Activated T-helper 1 cell treated with anti-CD3 and anti-CD28 coated beads, Interleukin-12 subunit alpha, Interleukin-12 subunit beta, Interleukin-2, Interleukin-4 antibody, amounts not matched to agents 30 ng/mL and 10 ng/mL and 1 ng/mL, durations not matched to agents 14 hours and 24 hours and 36 hours (primary cell): Measurements from ENCODE around the gene CARD19. TPM values are rescaled to one million over a fixed set of nuclear protein-coding genes. Genes with fewer than 3 reads are reported as not detected.

Experiments used
- DNase-seq: peaks from one replicate; pipeline ENCODE4 v3.0.0; 2021; ENCODE audit warnings: low spot score
- H3K27ac Mint-ChIP-seq: one replicate; pipeline ENCODE4 v1.8.0; 2021; ENCODE audit warnings: mild to moderate bottlenecking, mixed read lengths
- H3K27me3 Mint-ChIP-seq: one replicate; pipeline ENCODE4 v1.8.0; 2022; ENCODE audit warnings: mild to moderate bottlenecking, moderate library complexity, mixed read lengths; ENCODE audit not compliant: insufficient read depth
- H3K36me3 Mint-ChIP-seq: one replicate; pipeline ENCODE4 v1.8.0; 2021; ENCODE audit warnings: low read depth, mixed read lengths
- H3K4me1 Mint-ChIP-seq: one replicate; pipeline ENCODE4 v1.8.0; 2021; ENCODE audit warnings: low read depth, mixed read lengths
- H3K4me3 Mint-ChIP-seq: one replicate; pipeline ENCODE4 v1.8.0; 2021; ENCODE audit warnings: mild to moderate bottlenecking, moderate library complexity, mixed read lengths
- H3K9me3 Mint-ChIP-seq: one replicate; pipeline ENCODE4 v1.8.0; 2021; ENCODE audit warnings: mixed read lengths
- intact Hi-C: fragments of 100-400 bp; cut with micrococcal nuclease; formaldehyde crosslinking; loops from one replicate; pipeline ENCODE4 v1.15.1; 2024
- total RNA-seq: library from RNA; stranded (reverse); gene quantifications from 2 replicates; pipeline ENCODE4 v1.2.3, GENCODE V29; 2022

Gene CARD19
- total RNA-seq, 1 donor from 2014 or later: 41.7 TPM

- Mint-ChIP-seq H3K4me1 (peaks cover 47% of the 10 kb centered on the region), H3K9me3 (peaks cover 15% of the 10 kb centered on the region), H3K27me3 (no peaks in the 10 kb centered on the region), H3K27ac (peak overlapping the region; percentile 71), H3K36me3 (peaks cover 62% of the 10 kb centered on the region), H3K4me3 (no peak overlapping the region)
- DNase-seq: no peak
- intact Hi-C loops: no loop called here
Measured at GRCh38 chr9:93085676-93086075, 10.3 kb upstream of the CARD19 start.

- Mint-ChIP-seq H3K27me3 (no peaks in the 10 kb centered on the region), H3K9me3 (peaks cover 24% of the 10 kb centered on the region), H3K4me3 (no peak overlapping the region), H3K36me3 (peaks cover 60% of the 10 kb centered on the region), H3K27ac (no peak overlapping the region), H3K4me1 (peaks cover 47% of the 10 kb centered on the region)
- intact Hi-C loops: no loop called here
- no peak for DNase-seq
Measured at GRCh38 chr9:93086447-93087224, 9.4 kb upstream of the CARD19 start.

- H3K4me1 Mint-ChIP-seq: peaks cover 53% of the 10 kb centered on the region
- H3K36me3 Mint-ChIP-seq: peaks cover 62% of the 10 kb centered on the region
- H3K27me3 Mint-ChIP-seq: no peaks in the 10 kb centered on the region
- intact Hi-C loops: no loop called here
- H3K27ac Mint-ChIP-seq: no peak overlapping the region
- peaks cover 31% of the 10 kb centered on the region for H3K9me3 Mint-ChIP-seq
- DNase-seq: no peak
- no peak overlapping the region for H3K4me3 Mint-ChIP-seq
Measured at GRCh38 chr9:93087971-93088655, 7.9 kb upstream of the CARD19 start.

GRCh38 chr9:93088656-93089015, 7.4 kb upstream of the CARD19 start:
- Mint-ChIP-seq H3K27me3 (no peaks in the 10 kb centered on the region), H3K27ac (no peak overlapping the region), H3K4me1 (peaks cover 54% of the 10 kb centered on the region), H3K4me3 (no peak overlapping the region), H3K36me3 (peaks cover 58% of the 10 kb centered on the region), H3K9me3 (peaks cover 28% of the 10 kb centered on the region)
- DNase-seq: no peak
- intact Hi-C loops: no loop called here

GRCh38 chr9:93089024-93089423, 7.0 kb upstream of the CARD19 start:
- Mint-ChIP-seq H3K4me1 (peaks cover 54% of the 10 kb centered on the region), H3K9me3 (peaks cover 26% of the 10 kb centered on the region), H3K27me3 (no peaks in the 10 kb centered on the region), H3K4me3 (no peak overlapping the region), H3K36me3 (peaks cover 56% of the 10 kb centered on the region), H3K27ac (peak overlapping the region; percentile 34)
- intact Hi-C loops: no loop called here
- DNase-seq: no peak

- H3K27me3 Mint-ChIP-seq: no peaks in the 10 kb centered on the region
- no peak for DNase-seq
- no peak overlapping the region for H3K27ac Mint-ChIP-seq
- intact Hi-C loops: no loop called here
- H3K4me1 Mint-ChIP-seq: peaks cover 59% of the 10 kb centered on the region
- peaks cover 26% of the 10 kb centered on the region for H3K9me3 Mint-ChIP-seq
- H3K4me3 Mint-ChIP-seq: no peak overlapping the region
- peaks cover 55% of the 10 kb centered on the region for H3K36me3 Mint-ChIP-seq
Measured at GRCh38 chr9:93089481-93089991, 6.5 kb upstream of the CARD19 start.

GRCh38 chr9:93090091-93090655, 5.8 kb upstream of the CARD19 start:
- no peak for DNase-seq
- Mint-ChIP-seq H3K4me3 (no peak overlapping the region), H3K27ac (peak overlapping the region; percentile 73), H3K4me1 (peaks cover 66% of the 10 kb centered on the region), H3K9me3 (peaks cover 26% of the 10 kb centered on the region), H3K36me3 (peaks cover 52% of the 10 kb centered on the region), H3K27me3 (no peaks in the 10 kb centered on the region)
- intact Hi-C loops: loop anchor here (10.0 kb wide), 2 partner anchors 215 to 415 kb away; partner anchors contain the start of genes IPPK and ZNF484

- Mint-ChIP-seq H3K4me3 (peak overlapping the region; percentile 15), H3K9me3 (peaks cover 26% of the 10 kb centered on the region), H3K4me1 (peaks cover 66% of the 10 kb centered on the region), H3K36me3 (peaks cover 44% of the 10 kb centered on the region), H3K27me3 (no peaks in the 10 kb centered on the region), H3K27ac (peak overlapping the region; percentile 89)
- intact Hi-C loops: loop anchor here (1.0 to 10.0 kb wide), 3 partner anchors 27 to 416 kb away; partner anchors contain the start of genes IPPK and ZNF484
- no peak for DNase-seq
Measured at GRCh38 chr9:93091056-93091452, 5.0 kb upstream of the CARD19 start.

- H3K4me1 Mint-ChIP-seq: peaks cover 66% of the 10 kb centered on the region
- H3K27me3 Mint-ChIP-seq: no peaks in the 10 kb centered on the region
- peaks cover 26% of the 10 kb centered on the region for H3K9me3 Mint-ChIP-seq
- H3K4me3 Mint-ChIP-seq: peak overlapping the region; percentile 15
- no peak for DNase-seq
- H3K36me3 Mint-ChIP-seq: peaks cover 42% of the 10 kb centered on the region
- peak overlapping the region; percentile 89 for H3K27ac Mint-ChIP-seq
- intact Hi-C loops: loop anchor here (1.0 to 10.0 kb wide), 3 partner anchors 27 to 417 kb away; partner anchors contain the start of genes IPPK and ZNF484
Measured at GRCh38 chr9:93091453-93092081, 4.5 kb upstream of the CARD19 start.

- peak overlapping the region; percentile 89 for H3K27ac Mint-ChIP-seq
- DNase-seq: no peak
- intact Hi-C loops: loop anchor here (10.0 kb wide), 2 partner anchors 218 to 418 kb away; partner anchors contain the start of genes IPPK and ZNF484
Measured at GRCh38 chr9:93092251-93092991, 3.6 kb upstream of the CARD19 start.

GRCh38 chr9:93093127-93093876, 2.7 kb upstream of the CARD19 start:
- no peak for DNase-seq
- intact Hi-C loops: loop anchor here (10.0 kb wide), 2 partner anchors 219 to 419 kb away; partner anchors contain the start of genes IPPK and ZNF484
- Mint-ChIP-seq H3K27me3 (no peaks in the 10 kb centered on the region), H3K4me3 (peak overlapping the region; percentile 89), H3K9me3 (peaks cover 26% of the 10 kb centered on the region), H3K36me3 (peaks cover 32% of the 10 kb centered on the region), H3K4me1 (peaks cover 81% of the 10 kb centered on the region), H3K27ac (peak overlapping the region; percentile 99)

More at GRCh38 chr9:93092251-93092991, 3.6 kb upstream of the CARD19 start:
- H3K9me3 Mint-ChIP-seq: peaks cover 26% of the 10 kb centered on the region
- H3K36me3 Mint-ChIP-seq: peaks cover 38% of the 10 kb centered on the region
- peak overlapping the region; percentile 30 for H3K4me3 Mint-ChIP-seq
- no peaks in the 10 kb centered on the region for H3K27me3 Mint-ChIP-seq
- peaks cover 72% of the 10 kb centered on the region for H3K4me1 Mint-ChIP-seq
